ENCODE results near the gene THAP7.

Gene THAP7

DNA sequence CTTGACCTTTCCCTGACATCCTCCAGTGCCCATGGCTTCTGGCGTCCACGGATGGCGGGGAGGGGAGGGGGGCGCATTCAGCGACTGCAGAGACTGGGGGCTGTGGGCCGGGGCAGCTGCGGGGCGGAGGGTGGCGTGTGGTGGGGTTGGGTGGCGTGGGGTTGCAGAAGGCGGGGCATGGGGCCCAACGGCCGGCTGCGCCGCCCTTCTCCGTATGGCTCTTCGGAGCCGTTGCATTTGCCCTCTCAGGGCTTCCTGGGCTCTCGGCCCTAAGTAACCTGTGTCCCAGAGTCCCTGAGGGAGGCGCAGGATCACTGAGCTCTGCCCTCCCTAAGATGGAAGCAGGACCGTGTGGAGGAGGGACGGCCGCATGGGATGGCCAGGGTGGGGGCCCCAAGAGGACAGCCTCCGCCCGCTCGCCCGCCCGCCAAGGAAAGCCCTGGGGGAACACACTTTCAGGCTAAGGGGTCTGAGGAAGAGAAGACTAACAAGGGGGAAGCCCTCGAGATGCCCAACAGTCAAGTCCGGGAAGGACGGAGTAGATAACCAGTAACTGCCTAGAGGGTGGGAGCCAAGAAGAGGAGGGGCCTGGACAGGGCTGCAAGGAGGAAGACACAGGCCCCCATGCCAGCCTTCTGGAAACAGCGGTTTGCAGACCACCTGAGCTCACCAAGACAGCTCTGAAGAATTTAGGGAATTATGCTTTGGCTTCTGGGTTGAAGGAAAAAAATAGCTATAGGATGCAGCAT lies 44.1 kb downstream of the THAP7 start:
- no peaks in the 10 kb centered on the region for H3F3A ChIP-seq (ENCODE audit: insufficient read depth, low read length)
- H3K27ac ChIP-seq (ENCODE audit: low read depth, low read length, poor library complexity, severe bottlenecking) = no peak overlapping the region
- H3K9ac ChIP-seq (ENCODE audit: low read length) = no peak overlapping the region
- TF ChIP-seq EZH2 (IDR thresholded peaks at IDR 0.05; ENCODE audit: borderline replicate concordance, low read length) (no peak), CTCF (IDR thresholded peaks at IDR 0.05; ENCODE audit: low read length) (no peak)
- H3K79me2 ChIP-seq (ENCODE audit: insufficient read depth, low read length) = no peaks in the 10 kb centered on the region
- peaks cover 5% of the 10 kb centered on the region; the same call in 1 of the 2 replicates for H4K20me1 ChIP-seq (ENCODE audit: insufficient read depth, low read length)
- no peaks in the 10 kb centered on the region for H3K4me1 ChIP-seq (ENCODE audit: insufficient read depth, low read length, severe bottlenecking)
- H2AFZ ChIP-seq (ENCODE audit: low read length) = no peak overlapping the region
- H3K9me2 ChIP-seq (ENCODE audit: low read depth, low read length) = no peaks in the 10 kb centered on the region
- H3K4me2 ChIP-seq (ENCODE audit: low read length) = peak overlapping the region; percentile 42; the same call in 1 of the 2 replicates
- peaks cover 14% of the 10 kb centered on the region for H3K36me3 ChIP-seq (ENCODE audit: insufficient read depth, low read length)
- 0 out of 2 replicates have a peak, but pooled peaks cover 4% of the 10 kb centered on the region for H3K27me3 ChIP-seq (ENCODE audit: insufficient read depth, low read length)
- no peaks in the 10 kb centered on the region for H3K9me3 ChIP-seq (ENCODE audit: low read length)
- peak overlapping the region; percentile 34 for H3K4me3 ChIP-seq (ENCODE audit: low read depth, low read length, poor library complexity, severe bottlenecking)

DNA sequence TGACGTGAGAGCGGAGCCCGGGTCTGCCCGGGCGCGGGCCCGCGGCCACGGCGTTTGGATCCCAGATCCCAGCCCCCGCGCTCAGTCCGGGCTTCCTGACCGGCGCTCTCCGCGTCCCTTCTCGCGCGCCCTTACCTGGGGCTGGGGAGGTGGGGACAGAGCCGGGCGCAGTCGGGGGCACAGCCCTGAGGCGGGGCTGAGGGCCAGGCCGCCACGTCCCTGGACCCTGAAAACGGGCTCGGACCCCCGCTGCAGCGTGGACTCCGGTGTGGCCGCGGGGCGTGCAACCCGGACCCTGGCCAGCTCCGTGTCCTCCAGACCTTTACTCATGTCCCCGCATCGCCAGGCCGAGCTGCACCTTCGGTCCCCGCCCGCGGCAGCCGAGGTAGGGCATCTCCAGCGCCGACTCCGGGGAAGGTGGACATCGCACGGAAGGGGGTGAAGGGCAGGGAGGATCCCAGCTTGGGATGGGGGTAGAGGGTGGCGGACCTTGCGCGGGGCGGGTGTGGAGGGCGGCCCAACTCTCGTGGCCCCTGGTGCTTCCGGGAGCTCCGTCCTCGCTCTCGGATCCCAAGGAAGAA lies 44.7 kb downstream of the THAP7 start:
- Histone ChIP-seq H3K27ac (ENCODE audit: low read depth, low read length, poor library complexity, severe bottlenecking) (no peak overlapping the region), H3K4me2 (ENCODE audit: low read length) (peak overlapping the region; percentile 42; the same call in 1 of the 2 replicates), H2AFZ (ENCODE audit: low read length) (no peak overlapping the region)

More for the DNA sequence above, 44.7 kb downstream of the THAP7 start:
- Histone ChIP-seq H3K9ac (ENCODE audit: low read length) (no peak overlapping the region), H4K20me1 (ENCODE audit: insufficient read depth, low read length) (peaks cover 5% of the 10 kb centered on the region; the same call in 1 of the 2 replicates), H3K4me3 (ENCODE audit: low read depth, low read length, poor library complexity, severe bottlenecking) (peak overlapping the region; percentile 34), H3K36me3 (ENCODE audit: insufficient read depth, low read length) (peaks cover 21% of the 10 kb centered on the region), H3K79me2 (ENCODE audit: insufficient read depth, low read length) (no peaks in the 10 kb centered on the region), H3F3A (ENCODE audit: insufficient read depth, low read length) (no peaks in the 10 kb centered on the region), H3K27me3 (ENCODE audit: insufficient read depth, low read length) (0 out of 2 replicates have a peak, but pooled peaks cover 4% of the 10 kb centered on the region), H3K4me1 (ENCODE audit: insufficient read depth, low read length, severe bottlenecking) (no peaks in the 10 kb centered on the region), H3K9me3 (ENCODE audit: low read length) (no peaks in the 10 kb centered on the region), H3K9me2 (ENCODE audit: low read depth, low read length) (no peaks in the 10 kb centered on the region)
- TF ChIP-seq CTCF (IDR thresholded peaks at IDR 0.05; ENCODE audit: low read length) (no peak), EZH2 (IDR thresholded peaks at IDR 0.05; ENCODE audit: borderline replicate concordance, low read length) (no peak)
